Omental fat pad (tissue), 4 donors: ENCODE data around the gene ENTPD7. TPM values are rescaled to one million over a fixed set of nuclear protein-coding genes. Genes with fewer than 3 reads are reported as not detected.

ENCODE experiments used
- ATAC-seq: fragments of 150-250 bp; one replicate; pipeline ENCODE4 v1.9.1; 2016; ENCODE audit warnings: mild to moderate bottlenecking, moderate library complexity; ENCODE audit not compliant: low FRiP score
- DNase-seq: peaks from one replicate; pipeline ENCODE4 v3.0.0-alpha.2; 2019; ENCODE audit warnings: low spot score
- total RNA-seq, 4 donors: library from RNA; depleted of rRNA; stranded (reverse); fragments of >200 nt; gene quantifications; one replicate each; pipeline ENCODE4 v1.1.0, GENCODE V29; 2016
- TF ChIP-seq, protein P1 (sequence below), 3 donors: fragments of 450-650 bp; IDR thresholded peaks; one replicate each; pipeline ENCODE4 v1.5.1; 2016 to 2017; ENCODE audit warnings: antibody characterized with exemption in 3 of 3, mild to moderate bottlenecking in 3 of 3, moderate library complexity in 2 of 3

ENTPD7 gene
- total RNA-seq, 4 donors from 2014 or later = 5.2 to 18.6 (median 9.2) TPM

DNA sequence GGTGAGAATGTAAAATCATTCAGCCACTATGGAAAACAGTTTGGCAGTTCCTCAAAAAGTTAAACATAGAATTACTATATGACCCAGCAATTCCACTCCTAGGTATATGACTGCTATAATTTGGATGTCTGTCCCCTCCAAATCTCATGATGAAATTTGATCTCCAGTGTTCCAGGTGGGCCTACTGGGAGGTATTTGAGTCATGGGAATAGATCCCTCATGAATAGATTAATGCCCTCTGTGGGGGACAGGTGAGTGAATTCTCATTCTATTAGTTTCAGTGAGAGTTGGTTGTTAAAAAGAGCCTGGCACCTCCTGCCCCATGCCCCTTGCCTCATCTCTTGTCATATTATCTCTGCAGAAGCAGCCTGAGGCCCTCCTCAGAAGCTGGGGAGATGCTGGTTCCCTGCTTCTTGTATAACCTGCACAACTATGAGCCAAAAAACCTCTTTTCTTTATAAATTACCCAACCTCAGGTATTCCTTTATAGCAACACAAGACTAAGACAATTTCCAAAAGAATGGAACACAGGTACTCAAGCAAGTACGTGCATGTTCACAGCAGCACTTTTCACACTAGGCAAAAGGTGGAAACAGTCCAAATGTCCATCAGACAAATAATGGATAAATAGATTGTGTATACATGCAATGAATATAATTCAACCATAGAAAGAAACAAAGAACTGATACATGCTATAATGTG is 30.2 kb upstream of the ENTPD7 start:
- no peak for ATAC-seq
- TF ChIP-seq, protein P1, sequence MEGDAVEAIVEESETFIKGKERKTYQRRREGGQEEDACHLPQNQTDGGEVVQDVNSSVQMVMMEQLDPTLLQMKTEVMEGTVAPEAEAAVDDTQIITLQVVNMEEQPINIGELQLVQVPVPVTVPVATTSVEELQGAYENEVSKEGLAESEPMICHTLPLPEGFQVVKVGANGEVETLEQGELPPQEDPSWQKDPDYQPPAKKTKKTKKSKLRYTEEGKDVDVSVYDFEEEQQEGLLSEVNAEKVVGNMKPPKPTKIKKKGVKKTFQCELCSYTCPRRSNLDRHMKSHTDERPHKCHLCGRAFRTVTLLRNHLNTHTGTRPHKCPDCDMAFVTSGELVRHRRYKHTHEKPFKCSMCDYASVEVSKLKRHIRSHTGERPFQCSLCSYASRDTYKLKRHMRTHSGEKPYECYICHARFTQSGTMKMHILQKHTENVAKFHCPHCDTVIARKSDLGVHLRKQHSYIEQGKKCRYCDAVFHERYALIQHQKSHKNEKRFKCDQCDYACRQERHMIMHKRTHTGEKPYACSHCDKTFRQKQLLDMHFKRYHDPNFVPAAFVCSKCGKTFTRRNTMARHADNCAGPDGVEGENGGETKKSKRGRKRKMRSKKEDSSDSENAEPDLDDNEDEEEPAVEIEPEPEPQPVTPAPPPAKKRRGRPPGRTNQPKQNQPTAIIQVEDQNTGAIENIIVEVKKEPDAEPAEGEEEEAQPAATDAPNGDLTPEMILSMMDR (IDR thresholded peaks at IDR 0.05) = no peak
- DNase-seq = no peak

DNA sequence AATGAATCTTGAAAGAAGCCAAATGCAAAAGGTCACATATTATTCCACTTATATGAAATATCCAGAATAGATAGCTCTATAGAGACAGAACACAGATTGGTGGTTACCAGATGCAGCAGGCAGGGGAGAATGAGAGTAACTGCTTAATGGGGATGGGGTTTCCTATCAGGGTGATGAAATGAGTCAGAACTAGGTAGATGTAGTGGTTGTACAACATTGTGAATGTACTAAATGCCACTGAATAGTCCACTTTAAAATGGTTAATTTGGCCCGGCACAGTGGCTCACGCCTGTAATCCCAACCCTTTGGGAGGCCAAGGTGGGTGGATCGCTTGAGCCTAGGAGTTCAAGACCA is 29.7 kb upstream of the ENTPD7 start:
- no peak for ATAC-seq
- no peak for DNase-seq
- TF ChIP-seq, protein P1 (IDR thresholded peaks at IDR 0.05) = no peak

DNA sequence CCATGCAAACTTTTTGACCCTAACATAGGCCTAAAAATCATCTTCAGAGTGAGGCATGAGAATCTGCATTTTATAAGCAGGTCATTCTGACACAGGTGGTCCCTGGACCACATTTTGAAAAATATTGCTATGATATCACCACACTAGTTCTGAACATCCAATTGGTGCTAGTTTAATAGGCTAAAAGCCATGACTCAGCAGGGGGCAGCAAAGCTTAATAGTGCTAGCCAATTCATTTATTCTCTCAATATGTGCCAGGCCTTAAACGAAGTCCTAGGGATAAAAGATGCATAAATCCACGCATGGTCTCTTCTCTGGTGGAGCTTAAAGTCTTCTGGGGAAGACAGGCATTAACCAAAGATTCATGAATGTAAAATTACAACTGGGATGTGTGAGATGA is 28.9 kb upstream of the ENTPD7 start:
- TF ChIP-seq, protein P1 (IDR thresholded peaks at IDR 0.05) = no peak
- ATAC-seq = no peak
- DNase-seq = no peak

DNA sequence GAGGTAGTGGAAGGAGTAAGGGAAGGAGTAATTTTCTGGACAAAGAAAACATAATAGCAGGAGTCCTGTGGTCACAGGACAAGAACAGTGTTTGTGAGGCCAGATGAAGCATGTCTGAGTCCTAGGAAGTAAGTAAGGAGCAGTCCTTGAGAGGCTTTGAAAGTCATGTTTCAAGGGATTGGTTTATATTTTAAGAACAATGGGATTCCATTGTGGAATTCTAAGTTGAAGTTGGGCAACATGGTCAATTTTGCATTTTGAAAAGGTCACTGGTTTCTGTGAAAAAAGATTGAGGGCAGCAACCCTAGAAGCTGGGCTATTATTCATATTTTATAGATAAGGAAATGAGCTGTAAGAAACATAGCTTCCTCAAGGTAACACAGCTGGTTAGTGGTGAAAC is 28.3 kb upstream of the ENTPD7 start:
- no peak for ATAC-seq
- no peak for DNase-seq
- TF ChIP-seq, protein P1 (IDR thresholded peaks at IDR 0.05) = no peak

DNA sequence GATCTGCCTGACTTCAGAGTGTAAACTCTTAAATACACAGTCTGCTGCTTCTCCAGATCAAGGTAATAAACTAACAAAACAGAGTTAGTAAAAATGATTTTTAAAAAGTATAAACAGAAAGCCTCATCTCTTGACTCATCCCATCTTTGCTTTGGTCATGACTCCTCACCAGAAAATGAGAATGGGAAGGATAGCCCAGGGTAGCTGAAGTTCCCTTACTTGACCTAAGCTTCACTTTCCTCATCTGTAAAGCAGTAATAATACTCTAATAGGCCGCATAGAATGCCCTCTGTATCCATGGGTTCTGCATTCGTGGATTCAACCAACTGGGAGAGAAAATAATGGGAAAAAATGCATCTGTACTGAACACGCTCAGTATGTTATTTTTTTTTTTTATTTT is 27.8 kb upstream of the ENTPD7 start:
- DNase-seq (no peak), ATAC-seq (no peak)
- TF ChIP-seq, protein P1 (IDR thresholded peaks at IDR 0.05) = no peak

DNA sequence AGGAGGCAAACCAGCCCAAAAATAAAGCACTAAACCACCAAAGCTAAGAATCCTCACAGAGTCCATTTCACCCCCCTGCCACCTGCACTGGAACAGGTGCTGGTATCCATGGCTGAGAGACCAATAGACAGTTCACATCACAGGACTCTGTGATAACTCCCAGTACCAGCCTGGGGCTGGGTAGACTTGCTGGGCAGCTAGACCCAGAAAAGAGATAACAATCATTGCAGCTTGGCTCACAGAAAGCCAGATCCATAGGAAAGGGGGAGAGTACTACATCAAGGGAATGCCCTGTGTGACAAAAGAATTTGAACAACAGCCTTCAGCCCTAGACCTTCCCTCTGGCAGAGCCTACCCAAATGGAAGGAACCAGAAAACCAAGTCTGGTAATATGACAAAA is 25.5 kb upstream of the ENTPD7 start:
- ATAC-seq = no peak
- DNase-seq = no peak
- TF ChIP-seq, protein P1 (IDR thresholded peaks at IDR 0.05) = no peak

DNA sequence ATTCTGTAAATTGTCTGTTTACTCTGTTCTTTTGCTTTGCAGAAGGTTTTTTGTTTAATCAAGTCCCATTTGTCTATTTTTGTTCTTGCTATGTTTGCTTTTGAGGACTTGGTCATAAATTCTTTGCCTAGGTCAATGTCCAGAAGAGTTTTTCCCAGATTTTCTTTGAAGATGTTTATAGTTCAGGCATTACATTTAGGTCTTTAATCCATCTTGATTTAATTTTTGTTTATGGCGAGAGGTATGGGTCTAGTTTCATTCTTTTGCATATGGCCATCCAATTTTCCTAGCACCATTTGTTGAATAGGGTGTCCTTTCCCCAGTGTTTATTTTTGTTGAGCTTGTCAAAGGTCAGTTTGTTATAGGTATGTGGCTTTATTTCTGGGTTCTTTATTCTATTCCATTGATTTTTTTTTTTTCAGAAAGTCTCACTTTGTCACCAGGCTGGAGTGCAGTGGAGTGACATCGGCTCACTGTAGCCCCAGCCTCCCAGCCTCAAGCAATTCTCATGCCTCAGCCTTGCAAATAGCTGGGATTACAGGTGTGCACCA is 11.6 kb upstream of the ENTPD7 start:
- TF ChIP-seq, protein P1 (IDR thresholded peaks at IDR 0.05) = no peak
- DNase-seq = no peak
- ATAC-seq = no peak
